HFFc6 (cell line): ENCODE measurements around the gene PLEKHA7. TPM values are rescaled to one million over a fixed set of nuclear protein-coding genes. Genes with fewer than 3 reads are reported as not detected.

Experiments used
- DNase-seq: peaks from one replicate; pipeline ENCODE4 v3.0.0-alpha.2; 2018
- H3K27ac Mint-ChIP-seq: 2 replicates; pipeline ENCODE4 v1.8.0; 2020; ENCODE audit warnings: mild to moderate bottlenecking, mixed read lengths
- H3K27me3 Mint-ChIP-seq: 2 replicates; pipeline ENCODE4 v1.8.0; 2021; ENCODE audit warnings: mild to moderate bottlenecking, moderate library complexity, mixed read lengths; ENCODE audit not compliant: insufficient read depth
- H3K36me3 Mint-ChIP-seq: 2 replicates; pipeline ENCODE4 v1.8.0; 2021; ENCODE audit warnings: low read depth, mixed read lengths
- H3K4me1 Mint-ChIP-seq: 2 replicates; pipeline ENCODE4 v1.8.0; 2020; ENCODE audit warnings: low read depth, mixed read lengths
- H3K4me3 Mint-ChIP-seq: 2 replicates; pipeline ENCODE4 v1.8.0; 2020; ENCODE audit warnings: mild to moderate bottlenecking, moderate library complexity, mixed read lengths
- H3K9me3 Mint-ChIP-seq: 2 replicates; pipeline ENCODE4 v1.8.0; 2020; ENCODE audit warnings: mild to moderate bottlenecking, mixed read lengths
- CTCF ChIP-seq: fragments of 200-600 bp; sonication (generic); IDR thresholded peaks from 2 replicates; pipeline ENCODE4 v1.5.0; 2021; ENCODE audit warnings: antibody characterized with exemption, mild to moderate bottlenecking
- total RNA-seq, 6 experiments: library from RNA; stranded (reverse); fragmentation: NEBNext Ultra II Directional; extraction: Animal tissue kit (Norgen Biotek cat#: 25700); gene quantifications; 2 replicates in 1 of 6; 3 replicates in 5 of 6; pipeline ENCODE4 v1.2.3, GENCODE V29; 2021

The PLEKHA7 gene
- total RNA-seq, 6 experiments from 2014 or later: 0.07 to 0.24 (median 0.08) TPM; not detected in 3

- H3K9me3 Mint-ChIP-seq: no peaks in the 10 kb centered on the region
- H3K27ac Mint-ChIP-seq: no peak overlapping the region
- H3K4me3 Mint-ChIP-seq: no peak overlapping the region
- peaks cover 14% of the 10 kb centered on the region; the same call in 1 of the 2 replicates for H3K27me3 Mint-ChIP-seq
- DNase-seq: no peak
- no peak for TF ChIP-seq CTCF
- H3K4me1 Mint-ChIP-seq: no peaks in the 10 kb centered on the region
- no peaks in the 10 kb centered on the region for H3K36me3 Mint-ChIP-seq
These were observed 20.7 kb downstream of the PLEKHA7 start for GRCh38 chr11:16993495-16993894.

- H3K4me1 Mint-ChIP-seq: no peaks in the 10 kb centered on the region
These were observed 21.4 kb downstream of the PLEKHA7 start for GRCh38 chr11:16992846-16993245.

GRCh38 chr11:16989554-16989953 lies 24.7 kb downstream of the PLEKHA7 start:
- no peak for TF ChIP-seq CTCF
- H3K4me3 Mint-ChIP-seq: no peak overlapping the region
- DNase-seq: no peak
- H3K4me1 Mint-ChIP-seq: no peaks in the 10 kb centered on the region
- H3K36me3 Mint-ChIP-seq: no peaks in the 10 kb centered on the region
- no peaks in the 10 kb centered on the region for H3K9me3 Mint-ChIP-seq
- H3K27me3 Mint-ChIP-seq: peaks cover 12% of the 10 kb centered on the region
- no peak overlapping the region for H3K27ac Mint-ChIP-seq

More at GRCh38 chr11:16992846-16993245, 21.4 kb downstream of the PLEKHA7 start:
- DNase-seq: no peak
- no peak for TF ChIP-seq CTCF
- H3K9me3 Mint-ChIP-seq: no peaks in the 10 kb centered on the region
- no peak overlapping the region for H3K4me3 Mint-ChIP-seq
- no peak overlapping the region for H3K27ac Mint-ChIP-seq
- peaks cover 16% of the 10 kb centered on the region for H3K27me3 Mint-ChIP-seq
- no peaks in the 10 kb centered on the region for H3K36me3 Mint-ChIP-seq

GRCh38 chr11:16987205-16987568 lies 27.0 kb downstream of the PLEKHA7 start:
- Mint-ChIP-seq H3K9me3 (no peaks in the 10 kb centered on the region), H3K4me1 (no peaks in the 10 kb centered on the region), H3K27me3 (peaks cover 14% of the 10 kb centered on the region), H3K27ac (no peak overlapping the region), H3K36me3 (no peaks in the 10 kb centered on the region), H3K4me3 (no peak overlapping the region)
- TF ChIP-seq CTCF: no peak
- no peak for DNase-seq

- Mint-ChIP-seq H3K27ac (no peak overlapping the region), H3K27me3 (peaks cover 17% of the 10 kb centered on the region), H3K4me3 (no peak overlapping the region), H3K9me3 (no peaks in the 10 kb centered on the region), H3K4me1 (no peaks in the 10 kb centered on the region), H3K36me3 (no peaks in the 10 kb centered on the region)
- DNase-seq: no peak
- TF ChIP-seq CTCF: no peak
These were observed 27.6 kb downstream of the PLEKHA7 start for GRCh38 chr11:16986434-16987204.
